Adrenal gland (tissue), 5 donors: ENCODE results near the gene LSM14A.

Experiments used
- CTCF ChIP-seq, 6 experiments: fragments of 450-650 bp in 4 of 6; fragments of 200-600 bp in 2 of 6; sonication (generic) in 1 of 6; IDR thresholded peaks; 1 replicate in 5 of 6; 2 replicates in 1 of 6; pipeline versions ENCODE4 v1.5.1 to v1.8.0; 2016 to 2021; ENCODE audit warnings: antibody characterized with exemption in 6 of 6, mild to moderate bottlenecking in 2 of 6, moderate library complexity in 1 of 6
- POLR2A ChIP-seq, 2 donors: fragments of 450-650 bp; IDR thresholded peaks; one replicate each; pipeline ENCODE4 v1.6.1; 2017; ENCODE audit warnings: antibody characterized with exemption in 2 of 2, mild to moderate bottlenecking in 2 of 2, moderate library complexity in 1 of 2
- donor health status: DM: no; HTN: no; CAD: no.

GRCh38 chr19:34274827-34275625 lies 102.7 kb downstream of the LSM14A start:
- TF ChIP-seq CTCF (IDR thresholded peaks at IDR 0.05) (no peak), POLR2A (IDR thresholded peaks at IDR 0.05) (no peak)
